ENCODE results near the gene GPR161.

Gene GPR161

GRCh38 chr1:168179438-168180147 is 42.9 kb upstream of the GPR161 start:
- peaks cover 54% of the 10 kb centered on the region for H3K79me2 ChIP-seq (ENCODE audit: insufficient read depth, low read length)
- H2AFZ ChIP-seq (ENCODE audit: low read length): peak overlapping the region; percentile 97
- H4K20me1 ChIP-seq (ENCODE audit: insufficient read depth, low read length, poor library complexity, severe bottlenecking): peaks cover 43% of the 10 kb centered on the region
- H3K27me3 ChIP-seq (ENCODE audit: insufficient read depth, low read length, poor library complexity, severe bottlenecking): peaks cover 35% of the 10 kb centered on the region
- peaks cover 4% of the 10 kb centered on the region; the same call in 1 of the 2 replicates for H3K36me3 ChIP-seq (ENCODE audit: insufficient read depth, low read length)
- H3K9me2 ChIP-seq (replicated peaks; ENCODE audit: low read depth, low read length): no peaks in the 10 kb centered on the region
- peak overlapping the region; percentile 92 for H3K4me3 ChIP-seq (ENCODE audit: low read length, poor library complexity, severe bottlenecking)
- no peaks in the 10 kb centered on the region for H3F3A ChIP-seq (ENCODE audit: low read depth)
- H3K9me3 ChIP-seq (ENCODE audit: insufficient read depth, low read depth, low read length): no peaks in the 10 kb centered on the region
- peak overlapping the region; percentile 78 for H3K9ac ChIP-seq (ENCODE audit: low read depth, low read length, poor library complexity, severe bottlenecking)
- H3K4me2 ChIP-seq (ENCODE audit: low read depth, low read length, poor library complexity, severe bottlenecking): peak overlapping the region; percentile 87
- peaks cover 43% of the 10 kb centered on the region for H3K4me1 ChIP-seq (ENCODE audit: insufficient read depth, low read length, poor library complexity, severe bottlenecking)
- TF ChIP-seq EZH2phosphoT487 (IDR thresholded peaks at IDR 0.05; ENCODE audit: borderline replicate concordance): no peak
- TF ChIP-seq, protein P1, sequence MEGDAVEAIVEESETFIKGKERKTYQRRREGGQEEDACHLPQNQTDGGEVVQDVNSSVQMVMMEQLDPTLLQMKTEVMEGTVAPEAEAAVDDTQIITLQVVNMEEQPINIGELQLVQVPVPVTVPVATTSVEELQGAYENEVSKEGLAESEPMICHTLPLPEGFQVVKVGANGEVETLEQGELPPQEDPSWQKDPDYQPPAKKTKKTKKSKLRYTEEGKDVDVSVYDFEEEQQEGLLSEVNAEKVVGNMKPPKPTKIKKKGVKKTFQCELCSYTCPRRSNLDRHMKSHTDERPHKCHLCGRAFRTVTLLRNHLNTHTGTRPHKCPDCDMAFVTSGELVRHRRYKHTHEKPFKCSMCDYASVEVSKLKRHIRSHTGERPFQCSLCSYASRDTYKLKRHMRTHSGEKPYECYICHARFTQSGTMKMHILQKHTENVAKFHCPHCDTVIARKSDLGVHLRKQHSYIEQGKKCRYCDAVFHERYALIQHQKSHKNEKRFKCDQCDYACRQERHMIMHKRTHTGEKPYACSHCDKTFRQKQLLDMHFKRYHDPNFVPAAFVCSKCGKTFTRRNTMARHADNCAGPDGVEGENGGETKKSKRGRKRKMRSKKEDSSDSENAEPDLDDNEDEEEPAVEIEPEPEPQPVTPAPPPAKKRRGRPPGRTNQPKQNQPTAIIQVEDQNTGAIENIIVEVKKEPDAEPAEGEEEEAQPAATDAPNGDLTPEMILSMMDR (conservative IDR thresholded peaks at IDR 0.05; ENCODE audit: low read length): no peak

- no peaks in the 10 kb centered on the region for H3K36me3 ChIP-seq (ENCODE audit: insufficient read depth, low read length)
- no peaks in the 10 kb centered on the region for H3F3A ChIP-seq (ENCODE audit: low read depth)
- H3K27me3 ChIP-seq (ENCODE audit: insufficient read depth, low read length, poor library complexity, severe bottlenecking): peaks cover 42% of the 10 kb centered on the region
- peak within 1 kb of the TSS; percentile 78 for H3K9ac ChIP-seq (ENCODE audit: low read depth, low read length, poor library complexity, severe bottlenecking)
- H3K4me3 ChIP-seq (ENCODE audit: low read length, poor library complexity, severe bottlenecking): peak within 1 kb of the TSS; percentile 92
- H3K79me2 ChIP-seq (ENCODE audit: insufficient read depth, low read length): peaks cover 47% of the 10 kb centered on the region
- H3K4me1 ChIP-seq (ENCODE audit: insufficient read depth, low read length, poor library complexity, severe bottlenecking): peaks cover 38% of the 10 kb centered on the region
- TF ChIP-seq, protein P1 (conservative IDR thresholded peaks at IDR 0.05; ENCODE audit: low read length): peak; percentile 28
- no peak for TF ChIP-seq EZH2phosphoT487 (IDR thresholded peaks at IDR 0.05; ENCODE audit: borderline replicate concordance)
- peak within 1 kb of the TSS; percentile 87 for H3K4me2 ChIP-seq (ENCODE audit: low read depth, low read length, poor library complexity, severe bottlenecking)
- peak within 1 kb of the TSS; percentile 97 for H2AFZ ChIP-seq (ENCODE audit: low read length)
- H4K20me1 ChIP-seq (ENCODE audit: insufficient read depth, low read length, poor library complexity, severe bottlenecking): peaks cover 37% of the 10 kb centered on the region
- no peaks in the 10 kb centered on the region for H3K9me3 ChIP-seq (ENCODE audit: insufficient read depth, low read depth, low read length)
- no peaks in the 10 kb centered on the region for H3K9me2 ChIP-seq (replicated peaks; ENCODE audit: low read depth, low read length)
Observed at GRCh38 chr1:168178638-168179437, 42.1 kb upstream of the GPR161 start, which contains the start of gene TIPRL. TIPRL (plus strand) TSS chr1:168178962; CDS start chr1:168179078, 116 bp downstream.

DNA sequence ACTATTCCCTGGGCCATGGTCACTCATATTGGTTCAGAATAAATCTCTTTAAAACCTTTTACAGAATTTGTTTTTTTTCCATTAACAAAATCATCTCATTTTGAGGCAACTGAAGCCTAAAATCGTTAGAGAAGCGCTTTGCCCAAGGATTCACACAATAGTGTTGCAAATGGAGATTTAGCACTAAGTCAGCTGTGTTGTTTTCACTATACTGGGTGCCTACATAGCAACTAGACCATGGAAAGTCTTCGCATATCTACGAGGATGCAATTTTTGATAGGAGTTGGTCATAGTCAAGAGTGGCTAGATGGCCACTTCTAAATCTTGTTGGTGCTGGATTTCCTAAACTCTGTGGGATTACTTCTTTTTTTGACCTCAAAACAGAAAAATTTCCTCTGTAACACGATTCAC is 41.5 kb upstream of the GPR161 start:
- Histone ChIP-seq H4K20me1 (ENCODE audit: insufficient read depth, low read length, poor library complexity, severe bottlenecking) (peaks cover 31% of the 10 kb centered on the region), H3K4me3 (ENCODE audit: low read length, poor library complexity, severe bottlenecking) (peak overlapping the region; percentile 92), H3K9me2 (replicated peaks; ENCODE audit: low read depth, low read length) (no peaks in the 10 kb centered on the region), H3F3A (ENCODE audit: low read depth) (no peaks in the 10 kb centered on the region), H3K79me2 (ENCODE audit: insufficient read depth, low read length) (peaks cover 42% of the 10 kb centered on the region), H3K4me2 (ENCODE audit: low read depth, low read length, poor library complexity, severe bottlenecking) (peak overlapping the region; percentile 69), H3K9ac (ENCODE audit: low read depth, low read length, poor library complexity, severe bottlenecking) (peak overlapping the region; percentile 78), H2AFZ (ENCODE audit: low read length) (peak overlapping the region; percentile 97), H3K9me3 (ENCODE audit: insufficient read depth, low read depth, low read length) (no peaks in the 10 kb centered on the region), H3K27me3 (ENCODE audit: insufficient read depth, low read length, poor library complexity, severe bottlenecking) (peaks cover 48% of the 10 kb centered on the region), H3K4me1 (ENCODE audit: insufficient read depth, low read length, poor library complexity, severe bottlenecking) (peaks cover 33% of the 10 kb centered on the region), H3K36me3 (ENCODE audit: insufficient read depth, low read length) (no peaks in the 10 kb centered on the region)
- TF ChIP-seq EZH2phosphoT487 (IDR thresholded peaks at IDR 0.05; ENCODE audit: borderline replicate concordance): no peak
- TF ChIP-seq, protein P1 (conservative IDR thresholded peaks at IDR 0.05; ENCODE audit: low read length): no peak
